Measurements from ENCODE around the gene COL12A1. TPM values are rescaled to one million over a fixed set of nuclear protein-coding genes. Genes with fewer than 3 reads are reported as not detected.

The COL12A1 gene
- total RNA-seq, 1 donor from 2014 or later = not detected

GRCh38 chr6:75167325-75167724 is 38.5 kb downstream of the COL12A1 start:
- Mint-ChIP-seq H3K27me3 (ENCODE audit: low read depth) (peaks cover 11% of the 10 kb centered on the region), H3K36me3 (ENCODE audit: low read depth) (no peaks in the 10 kb centered on the region)

GRCh38 chr6:75166773-75167172 is 39.1 kb downstream of the COL12A1 start:
- intact Hi-C loops (cut with micrococcal nuclease) = no loop called here
- no peak for DNase-seq (ENCODE audit: low spot score)
- H3K9me3 Mint-ChIP-seq = no peaks in the 10 kb centered on the region
- no peak overlapping the region for H3K27ac Mint-ChIP-seq
- H3K4me1 Mint-ChIP-seq (ENCODE audit: low read depth) = no peaks in the 10 kb centered on the region
- no peak overlapping the region for H3K4me3 Mint-ChIP-seq (ENCODE audit: low read depth)
- peaks cover 11% of the 10 kb centered on the region for H3K27me3 Mint-ChIP-seq (ENCODE audit: low read depth)
- H3K36me3 Mint-ChIP-seq (ENCODE audit: low read depth) = no peaks in the 10 kb centered on the region

More at GRCh38 chr6:75167325-75167724, 38.5 kb downstream of the COL12A1 start:
- Mint-ChIP-seq H3K4me3 (ENCODE audit: low read depth) (no peak overlapping the region), H3K9me3 (no peaks in the 10 kb centered on the region), H3K27ac (no peak overlapping the region), H3K4me1 (ENCODE audit: low read depth) (no peaks in the 10 kb centered on the region)
- intact Hi-C loops (cut with micrococcal nuclease) = no loop called here
- no peak for DNase-seq (ENCODE audit: low spot score)

- Mint-ChIP-seq H3K9me3 (no peaks in the 10 kb centered on the region), H3K27ac (no peak overlapping the region), H3K27me3 (ENCODE audit: low read depth) (peaks cover 11% of the 10 kb centered on the region), H3K4me3 (ENCODE audit: low read depth) (no peak overlapping the region), H3K36me3 (ENCODE audit: low read depth) (no peaks in the 10 kb centered on the region), H3K4me1 (ENCODE audit: low read depth) (no peaks in the 10 kb centered on the region)
- intact Hi-C loops (cut with micrococcal nuclease) = no loop called here
- DNase-seq (ENCODE audit: low spot score) = no peak
Observed at GRCh38 chr6:75166236-75166635, 39.6 kb downstream of the COL12A1 start.

- DNase-seq (ENCODE audit: low spot score) = no peak
- no peak overlapping the region for H3K4me3 Mint-ChIP-seq (ENCODE audit: low read depth)
- no peaks in the 10 kb centered on the region for H3K4me1 Mint-ChIP-seq (ENCODE audit: low read depth)
- intact Hi-C loops (cut with micrococcal nuclease) = no loop called here
- no peaks in the 10 kb centered on the region for H3K36me3 Mint-ChIP-seq (ENCODE audit: low read depth)
- no peaks in the 10 kb centered on the region for H3K9me3 Mint-ChIP-seq
- H3K27me3 Mint-ChIP-seq (ENCODE audit: low read depth) = no peaks in the 10 kb centered on the region
- no peak overlapping the region for H3K27ac Mint-ChIP-seq
Observed at GRCh38 chr6:75158176-75158575, 47.7 kb downstream of the COL12A1 start.

GRCh38 chr6:75157336-75157735 is 48.5 kb downstream of the COL12A1 start:
- no peak for DNase-seq (ENCODE audit: low spot score)
- no peaks in the 10 kb centered on the region for H3K4me1 Mint-ChIP-seq (ENCODE audit: low read depth)
- H3K27ac Mint-ChIP-seq = no peak overlapping the region
- H3K36me3 Mint-ChIP-seq (ENCODE audit: low read depth) = no peaks in the 10 kb centered on the region
- no peaks in the 10 kb centered on the region for H3K27me3 Mint-ChIP-seq (ENCODE audit: low read depth)
- intact Hi-C loops (cut with micrococcal nuclease) = no loop called here
- no peaks in the 10 kb centered on the region for H3K9me3 Mint-ChIP-seq
- H3K4me3 Mint-ChIP-seq (ENCODE audit: low read depth) = no peak overlapping the region

- H3K36me3 Mint-ChIP-seq (ENCODE audit: low read depth) = no peaks in the 10 kb centered on the region
- intact Hi-C loops (cut with micrococcal nuclease) = no loop called here
- H3K4me1 Mint-ChIP-seq (ENCODE audit: low read depth) = no peaks in the 10 kb centered on the region
- H3K27me3 Mint-ChIP-seq (ENCODE audit: low read depth) = no peaks in the 10 kb centered on the region
- H3K4me3 Mint-ChIP-seq (ENCODE audit: low read depth) = no peak overlapping the region
- no peak overlapping the region for H3K27ac Mint-ChIP-seq
- H3K9me3 Mint-ChIP-seq = no peaks in the 10 kb centered on the region
- DNase-seq (ENCODE audit: low spot score) = no peak
Observed at GRCh38 chr6:75156186-75156878, 49.5 kb downstream of the COL12A1 start.

- no peaks in the 10 kb centered on the region for H3K4me1 Mint-ChIP-seq (ENCODE audit: low read depth)
Observed at GRCh38 chr6:75155631-75156030, 50.2 kb downstream of the COL12A1 start.

GRCh38 chr6:75154973-75155372 is 50.9 kb downstream of the COL12A1 start:
- H3K36me3 Mint-ChIP-seq (ENCODE audit: low read depth) = no peaks in the 10 kb centered on the region
- no peaks in the 10 kb centered on the region for H3K9me3 Mint-ChIP-seq
- no peaks in the 10 kb centered on the region for H3K27me3 Mint-ChIP-seq (ENCODE audit: low read depth)
- H3K27ac Mint-ChIP-seq = no peak overlapping the region
- intact Hi-C loops (cut with micrococcal nuclease) = no loop called here
- no peak overlapping the region for H3K4me3 Mint-ChIP-seq (ENCODE audit: low read depth)
- DNase-seq (ENCODE audit: low spot score) = no peak
- H3K4me1 Mint-ChIP-seq (ENCODE audit: low read depth) = no peaks in the 10 kb centered on the region

More at GRCh38 chr6:75155631-75156030, 50.2 kb downstream of the COL12A1 start:
- Mint-ChIP-seq H3K27me3 (ENCODE audit: low read depth) (no peaks in the 10 kb centered on the region), H3K36me3 (ENCODE audit: low read depth) (no peaks in the 10 kb centered on the region), H3K27ac (no peak overlapping the region), H3K9me3 (no peaks in the 10 kb centered on the region), H3K4me3 (ENCODE audit: low read depth) (no peak overlapping the region)
- intact Hi-C loops (cut with micrococcal nuclease) = no loop called here
- DNase-seq (ENCODE audit: low spot score) = no peak

GRCh38 chr6:75150685-75151412 is 55.0 kb downstream of the COL12A1 start:
- Mint-ChIP-seq H3K36me3 (ENCODE audit: low read depth) (no peaks in the 10 kb centered on the region), H3K27me3 (ENCODE audit: low read depth) (no peaks in the 10 kb centered on the region), H3K4me1 (ENCODE audit: low read depth) (no peaks in the 10 kb centered on the region), H3K4me3 (ENCODE audit: low read depth) (no peak overlapping the region), H3K27ac (no peak overlapping the region), H3K9me3 (peaks cover 18% of the 10 kb centered on the region)
- DNase-seq (ENCODE audit: low spot score) = no peak
- intact Hi-C loops (cut with micrococcal nuclease) = no loop called here

GRCh38 chr6:75149696-75150095 is 56.2 kb downstream of the COL12A1 start:
- no peaks in the 10 kb centered on the region for H3K36me3 Mint-ChIP-seq (ENCODE audit: low read depth)
- intact Hi-C loops (cut with micrococcal nuclease) = no loop called here
- DNase-seq (ENCODE audit: low spot score) = no peak
- no peaks in the 10 kb centered on the region for H3K4me1 Mint-ChIP-seq (ENCODE audit: low read depth)
- peaks cover 18% of the 10 kb centered on the region for H3K9me3 Mint-ChIP-seq
- no peak overlapping the region for H3K4me3 Mint-ChIP-seq (ENCODE audit: low read depth)
- no peaks in the 10 kb centered on the region for H3K27me3 Mint-ChIP-seq (ENCODE audit: low read depth)
- no peak overlapping the region for H3K27ac Mint-ChIP-seq

- no peak overlapping the region for H3K4me3 Mint-ChIP-seq (ENCODE audit: low read depth)
- H3K9me3 Mint-ChIP-seq = peaks cover 18% of the 10 kb centered on the region
- intact Hi-C loops (cut with micrococcal nuclease) = no loop called here
- no peaks in the 10 kb centered on the region for H3K27me3 Mint-ChIP-seq (ENCODE audit: low read depth)
- H3K4me1 Mint-ChIP-seq (ENCODE audit: low read depth) = no peaks in the 10 kb centered on the region
- H3K36me3 Mint-ChIP-seq (ENCODE audit: low read depth) = no peaks in the 10 kb centered on the region
- no peak overlapping the region for H3K27ac Mint-ChIP-seq
- no peak for DNase-seq (ENCODE audit: low spot score)
Observed at GRCh38 chr6:75149240-75149639, 56.6 kb downstream of the COL12A1 start.

GRCh38 chr6:75147512-75147911 is 58.3 kb downstream of the COL12A1 start:
- H3K4me1 Mint-ChIP-seq (ENCODE audit: low read depth) = no peaks in the 10 kb centered on the region
- H3K9me3 Mint-ChIP-seq = peaks cover 18% of the 10 kb centered on the region
- H3K27ac Mint-ChIP-seq = no peak overlapping the region
- H3K27me3 Mint-ChIP-seq (ENCODE audit: low read depth) = no peaks in the 10 kb centered on the region
- no peak for DNase-seq (ENCODE audit: low spot score)
- intact Hi-C loops (cut with micrococcal nuclease) = no loop called here
- H3K4me3 Mint-ChIP-seq (ENCODE audit: low read depth) = no peak overlapping the region
- no peaks in the 10 kb centered on the region for H3K36me3 Mint-ChIP-seq (ENCODE audit: low read depth)

- H3K9me3 Mint-ChIP-seq = peaks cover 18% of the 10 kb centered on the region
- no peaks in the 10 kb centered on the region for H3K4me1 Mint-ChIP-seq (ENCODE audit: low read depth)
- no peak overlapping the region for H3K27ac Mint-ChIP-seq
- no peak for DNase-seq (ENCODE audit: low spot score)
- H3K27me3 Mint-ChIP-seq (ENCODE audit: low read depth) = no peaks in the 10 kb centered on the region
- intact Hi-C loops (cut with micrococcal nuclease) = no loop called here
- no peaks in the 10 kb centered on the region for H3K36me3 Mint-ChIP-seq (ENCODE audit: low read depth)
- no peak overlapping the region for H3K4me3 Mint-ChIP-seq (ENCODE audit: low read depth)
Observed at GRCh38 chr6:75145976-75146375, 59.9 kb downstream of the COL12A1 start.
